ENCODE data around the gene STK24. TPM values are rescaled to one million over a fixed set of nuclear protein-coding genes. Genes with fewer than 3 reads are reported as not detected.

The STK24 gene
- total RNA-seq, 1 experiment from 2014 or later = 84.8 TPM

- intact Hi-C loops (cut with micrococcal nuclease; ENCODE audit: unreplicated experiment) = no loop called here
- Histone ChIP-seq H3K4me3 (ENCODE audit: low read depth, low read length, poor library complexity, severe bottlenecking) (no peak overlapping the region), H3K36me3 (ENCODE audit: insufficient read depth, low read length, poor library complexity, severe bottlenecking) (no peaks in the 10 kb centered on the region), H3K4me1 (ENCODE audit: insufficient read depth, low read length, poor library complexity, severe bottlenecking) (peaks cover 32% of the 10 kb centered on the region), H3K27ac (ENCODE audit: low read depth, low read length, poor library complexity, severe bottlenecking) (peak overlapping the region; percentile 82), H3K27me3 (replicated peaks; ENCODE audit: insufficient read depth, low read depth, low read length, poor library complexity) (no peaks in the 10 kb centered on the region), H3K9me3 (ENCODE audit: low read depth, low read length, poor library complexity, severe bottlenecking) (no peaks in the 10 kb centered on the region)
- peak; percentile 43 for TF ChIP-seq CTCF (conservative IDR thresholded peaks at IDR 0.05; ENCODE audit: low read depth, low read length)
- TF ChIP-seq EZH2 (IDR thresholded peaks at IDR 0.05; ENCODE audit: borderline replicate concordance, low read depth, low read length, poor library complexity, severe bottlenecking) = no peak
- BruUV-seq (replicated peaks) = no TSS peak
- ChIA-PET POLR2A (ENCODE audit: low non-redundant PET) (interaction anchor here (0.6 kb wide), 1 partner anchor 337 kb away, joined by 15 read pairs; no protein-coding TSS in a partner anchor), CTCF (interaction anchor here (1.4 kb wide), 1 partner anchor 170 kb away, joined by 5 read pairs; no protein-coding TSS in a partner anchor)
- DNase-seq (ENCODE audit: low spot score) = no peak
Observed at GRCh38 chr13:98482476-98483444, 94.1 kb downstream of the STK24 start.

DNA sequence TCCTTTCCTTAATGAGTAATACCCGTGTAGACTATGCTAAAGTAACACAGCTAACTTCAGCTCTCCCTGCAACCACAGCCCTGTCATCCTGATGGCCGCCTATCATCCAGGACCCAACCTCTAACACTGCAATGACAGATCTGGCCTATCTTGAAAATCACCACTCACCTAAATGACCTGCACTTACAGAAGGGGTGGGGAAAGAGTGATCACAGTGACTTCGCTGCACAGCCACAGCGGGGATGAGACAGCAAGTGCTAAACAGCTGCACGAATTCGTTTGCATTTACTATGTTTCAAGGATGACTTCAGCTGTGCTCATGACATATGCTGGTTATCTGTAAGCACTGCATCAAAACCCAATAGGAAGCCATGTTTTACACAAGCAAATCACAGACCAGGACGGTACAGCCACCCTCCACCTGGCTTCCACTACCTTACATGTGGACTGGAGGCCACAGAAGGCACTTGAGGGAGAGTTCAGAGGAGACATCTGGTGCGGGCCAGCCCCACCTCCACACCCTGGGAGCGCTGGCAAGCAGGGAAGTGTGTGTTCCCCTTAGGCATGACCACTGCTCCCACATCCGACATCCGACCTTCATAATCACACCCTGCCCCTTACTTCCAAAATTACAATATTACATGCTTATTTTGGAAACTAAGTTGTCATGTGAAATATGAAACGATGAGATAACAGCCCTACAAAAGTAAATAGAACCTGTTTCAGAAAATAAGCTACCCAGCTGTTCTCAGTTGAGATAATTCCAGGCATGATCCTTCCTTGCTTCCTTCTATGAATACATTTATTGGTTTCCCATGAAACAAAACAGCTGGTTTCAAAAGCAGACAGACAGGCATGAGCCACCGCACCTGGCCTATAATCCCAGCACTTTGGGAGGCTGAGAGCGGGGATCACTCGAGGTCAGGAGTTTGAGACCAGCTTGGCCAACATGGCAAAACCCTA lies 95.7 kb downstream of the STK24 start:
- no peaks in the 10 kb centered on the region for H3K9me3 ChIP-seq (ENCODE audit: low read depth, low read length, poor library complexity, severe bottlenecking)
- H3K4me1 ChIP-seq (ENCODE audit: insufficient read depth, low read length, poor library complexity, severe bottlenecking) = peaks cover 41% of the 10 kb centered on the region
- no peak for DNase-seq (ENCODE audit: low spot score)
- H3K27me3 ChIP-seq (replicated peaks; ENCODE audit: insufficient read depth, low read depth, low read length, poor library complexity) = no peaks in the 10 kb centered on the region
- no peaks in the 10 kb centered on the region for H3K36me3 ChIP-seq (ENCODE audit: insufficient read depth, low read length, poor library complexity, severe bottlenecking)
- H3K4me3 ChIP-seq (ENCODE audit: low read depth, low read length, poor library complexity, severe bottlenecking) = no peak overlapping the region
- intact Hi-C loops (cut with micrococcal nuclease; ENCODE audit: unreplicated experiment) = no loop called here
- BruUV-seq (replicated peaks) = no TSS peak
- TF ChIP-seq CTCF (conservative IDR thresholded peaks at IDR 0.05; ENCODE audit: low read depth, low read length) (no peak), EZH2 (IDR thresholded peaks at IDR 0.05; ENCODE audit: borderline replicate concordance, low read depth, low read length, poor library complexity, severe bottlenecking) (no peak)
- no peak overlapping the region for H3K27ac ChIP-seq (ENCODE audit: low read depth, low read length, poor library complexity, severe bottlenecking)
- ChIA-PET POLR2A (ENCODE audit: low non-redundant PET) (no interaction called here), CTCF (no interaction called here)

DNA sequence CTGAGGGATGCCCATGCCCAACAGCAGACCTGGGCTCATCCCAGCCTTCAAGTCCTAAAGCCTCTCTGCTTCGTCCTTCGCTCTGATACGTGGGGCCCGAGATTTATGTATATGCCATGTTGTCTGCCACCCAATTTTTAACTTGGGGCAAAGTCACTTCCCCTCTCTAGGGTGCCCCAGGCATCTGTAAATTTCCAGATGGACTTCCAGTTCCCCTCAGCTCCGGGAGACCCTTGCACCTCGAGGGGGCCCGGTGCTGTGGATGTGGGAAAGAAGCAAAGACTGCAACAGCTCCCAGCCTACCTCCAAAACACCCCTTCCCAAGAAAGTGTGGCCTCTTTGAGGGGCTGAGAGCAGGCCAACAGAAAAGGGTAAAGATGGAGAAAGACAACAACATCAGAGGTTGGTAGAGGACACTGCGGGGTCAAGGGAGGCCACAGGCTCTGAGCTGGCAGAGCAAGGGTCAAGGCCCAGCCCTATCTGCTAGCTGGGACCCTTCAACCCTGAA lies 97.4 kb downstream of the STK24 start:
- ChIA-PET POLR2A (ENCODE audit: low non-redundant PET) (no interaction called here), CTCF (no interaction called here)
- Histone ChIP-seq H3K27ac (ENCODE audit: low read depth, low read length, poor library complexity, severe bottlenecking) (no peak overlapping the region), H3K4me1 (ENCODE audit: insufficient read depth, low read length, poor library complexity, severe bottlenecking) (peaks cover 32% of the 10 kb centered on the region), H3K4me3 (ENCODE audit: low read depth, low read length, poor library complexity, severe bottlenecking) (no peak overlapping the region), H3K36me3 (ENCODE audit: insufficient read depth, low read length, poor library complexity, severe bottlenecking) (no peaks in the 10 kb centered on the region), H3K9me3 (ENCODE audit: low read depth, low read length, poor library complexity, severe bottlenecking) (no peaks in the 10 kb centered on the region), H3K27me3 (replicated peaks; ENCODE audit: insufficient read depth, low read depth, low read length, poor library complexity) (no peaks in the 10 kb centered on the region)
- no TSS peak for BruUV-seq (replicated peaks)
- DNase-seq (ENCODE audit: low spot score) = no peak
- intact Hi-C loops (cut with micrococcal nuclease; ENCODE audit: unreplicated experiment) = no loop called here
- TF ChIP-seq CTCF (conservative IDR thresholded peaks at IDR 0.05; ENCODE audit: low read depth, low read length) = no peak

Data from A673 (cell line).